ENCODE data around the gene EIF2B4. TPM values are rescaled to one million over a fixed set of nuclear protein-coding genes. Genes with fewer than 3 reads are reported as not detected.

The EIF2B4 gene
- total and polyA plus RNA-seq, 9 of the 15 experiments (the other 6 are each of a cell fraction or from before 2014, with no cell fraction given), result 29.7 to 80.3 (median 58.9) TPM

DNA sequence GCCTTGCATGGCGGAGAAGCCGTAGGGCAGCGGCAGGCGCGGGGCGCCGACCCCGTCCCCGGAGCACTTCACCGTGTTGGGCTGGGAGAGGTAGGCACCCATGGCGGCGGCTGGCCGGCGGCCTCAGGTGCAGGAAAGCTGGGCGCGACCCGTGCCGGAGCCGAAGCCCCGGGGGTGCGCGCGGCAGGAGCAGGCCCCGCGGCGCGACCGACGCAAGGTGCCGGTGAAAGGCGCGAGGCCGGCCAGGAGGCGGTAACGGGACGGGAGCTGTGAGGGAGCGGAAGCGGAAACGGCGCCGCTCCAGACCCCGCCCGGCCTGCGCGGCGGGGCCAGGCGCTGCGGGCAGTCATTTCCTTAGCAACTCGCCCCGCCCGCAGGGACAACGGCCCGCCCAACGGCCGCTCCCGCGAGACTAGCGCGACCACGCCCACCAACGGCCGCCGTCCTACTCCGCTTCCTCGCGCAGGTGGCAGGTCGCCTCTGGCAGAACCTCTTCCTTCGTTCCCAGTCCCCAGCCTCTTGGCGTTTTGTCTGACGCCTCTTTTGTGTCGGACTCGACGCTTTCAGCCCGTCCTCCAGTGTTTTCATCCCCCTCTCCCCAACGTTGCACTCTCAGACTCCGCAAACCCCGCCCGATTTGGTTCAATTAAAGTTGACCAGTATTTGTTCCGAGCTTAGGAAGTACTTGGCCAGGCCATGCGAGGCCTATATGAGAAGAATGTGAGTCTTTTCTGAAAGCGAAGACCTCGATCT, 39.4 kb upstream of the EIF2B4 start, which contains the start of gene PPM1G (continued):
- TF ChIP-seq, protein P1, sequence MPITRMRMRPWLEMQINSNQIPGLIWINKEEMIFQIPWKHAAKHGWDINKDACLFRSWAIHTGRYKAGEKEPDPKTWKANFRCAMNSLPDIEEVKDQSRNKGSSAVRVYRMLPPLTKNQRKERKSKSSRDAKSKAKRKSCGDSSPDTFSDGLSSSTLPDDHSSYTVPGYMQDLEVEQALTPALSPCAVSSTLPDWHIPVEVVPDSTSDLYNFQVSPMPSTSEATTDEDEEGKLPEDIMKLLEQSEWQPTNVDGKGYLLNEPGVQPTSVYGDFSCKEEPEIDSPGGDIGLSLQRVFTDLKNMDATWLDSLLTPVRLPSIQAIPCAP (CRISPR knock-in tag; IDR thresholded peaks at IDR 0.05; ENCODE audit: borderline replicate concordance), result 0 out of 2 replicates have a peak, but pooled peaks have one; percentile 62
- TF ChIP-seq, protein P2, sequence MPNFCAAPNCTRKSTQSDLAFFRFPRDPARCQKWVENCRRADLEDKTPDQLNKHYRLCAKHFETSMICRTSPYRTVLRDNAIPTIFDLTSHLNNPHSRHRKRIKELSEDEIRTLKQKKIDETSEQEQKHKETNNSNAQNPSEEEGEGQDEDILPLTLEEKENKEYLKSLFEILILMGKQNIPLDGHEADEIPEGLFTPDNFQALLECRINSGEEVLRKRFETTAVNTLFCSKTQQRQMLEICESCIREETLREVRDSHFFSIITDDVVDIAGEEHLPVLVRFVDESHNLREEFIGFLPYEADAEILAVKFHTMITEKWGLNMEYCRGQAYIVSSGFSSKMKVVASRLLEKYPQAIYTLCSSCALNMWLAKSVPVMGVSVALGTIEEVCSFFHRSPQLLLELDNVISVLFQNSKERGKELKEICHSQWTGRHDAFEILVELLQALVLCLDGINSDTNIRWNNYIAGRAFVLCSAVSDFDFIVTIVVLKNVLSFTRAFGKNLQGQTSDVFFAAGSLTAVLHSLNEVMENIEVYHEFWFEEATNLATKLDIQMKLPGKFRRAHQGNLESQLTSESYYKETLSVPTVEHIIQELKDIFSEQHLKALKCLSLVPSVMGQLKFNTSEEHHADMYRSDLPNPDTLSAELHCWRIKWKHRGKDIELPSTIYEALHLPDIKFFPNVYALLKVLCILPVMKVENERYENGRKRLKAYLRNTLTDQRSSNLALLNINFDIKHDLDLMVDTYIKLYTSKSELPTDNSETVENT (CRISPR knock-in tag; IDR thresholded peaks at IDR 0.05), result peak; percentile 12; the same call in 1 of the 2 replicates
- TF ChIP-seq, protein P3, sequence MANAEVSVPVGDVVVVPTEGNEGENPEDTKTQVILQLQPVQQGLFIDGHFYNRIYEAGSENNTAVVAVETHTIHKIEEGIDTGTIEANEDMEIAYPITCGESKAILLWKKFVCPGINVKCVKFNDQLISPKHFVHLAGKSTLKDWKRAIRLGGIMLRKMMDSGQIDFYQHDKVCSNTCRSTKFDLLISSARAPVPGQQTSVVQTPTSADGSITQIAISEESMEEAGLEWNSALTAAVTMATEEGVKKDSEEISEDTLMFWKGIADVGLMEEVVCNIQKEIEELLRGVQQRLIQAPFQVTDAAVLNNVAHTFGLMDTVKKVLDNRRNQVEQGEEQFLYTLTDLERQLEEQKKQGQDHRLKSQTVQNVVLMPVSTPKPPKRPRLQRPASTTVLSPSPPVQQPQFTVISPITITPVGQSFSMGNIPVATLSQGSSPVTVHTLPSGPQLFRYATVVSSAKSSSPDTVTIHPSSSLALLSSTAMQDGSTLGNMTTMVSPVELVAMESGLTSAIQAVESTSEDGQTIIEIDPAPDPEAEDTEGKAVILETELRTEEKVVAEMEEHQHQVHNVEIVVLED (CRISPR knock-in tag; IDR thresholded peaks at IDR 0.05), result peak; percentile 30; the same call in 1 of the 2 replicates
- TF ChIP-seq, protein P4, sequence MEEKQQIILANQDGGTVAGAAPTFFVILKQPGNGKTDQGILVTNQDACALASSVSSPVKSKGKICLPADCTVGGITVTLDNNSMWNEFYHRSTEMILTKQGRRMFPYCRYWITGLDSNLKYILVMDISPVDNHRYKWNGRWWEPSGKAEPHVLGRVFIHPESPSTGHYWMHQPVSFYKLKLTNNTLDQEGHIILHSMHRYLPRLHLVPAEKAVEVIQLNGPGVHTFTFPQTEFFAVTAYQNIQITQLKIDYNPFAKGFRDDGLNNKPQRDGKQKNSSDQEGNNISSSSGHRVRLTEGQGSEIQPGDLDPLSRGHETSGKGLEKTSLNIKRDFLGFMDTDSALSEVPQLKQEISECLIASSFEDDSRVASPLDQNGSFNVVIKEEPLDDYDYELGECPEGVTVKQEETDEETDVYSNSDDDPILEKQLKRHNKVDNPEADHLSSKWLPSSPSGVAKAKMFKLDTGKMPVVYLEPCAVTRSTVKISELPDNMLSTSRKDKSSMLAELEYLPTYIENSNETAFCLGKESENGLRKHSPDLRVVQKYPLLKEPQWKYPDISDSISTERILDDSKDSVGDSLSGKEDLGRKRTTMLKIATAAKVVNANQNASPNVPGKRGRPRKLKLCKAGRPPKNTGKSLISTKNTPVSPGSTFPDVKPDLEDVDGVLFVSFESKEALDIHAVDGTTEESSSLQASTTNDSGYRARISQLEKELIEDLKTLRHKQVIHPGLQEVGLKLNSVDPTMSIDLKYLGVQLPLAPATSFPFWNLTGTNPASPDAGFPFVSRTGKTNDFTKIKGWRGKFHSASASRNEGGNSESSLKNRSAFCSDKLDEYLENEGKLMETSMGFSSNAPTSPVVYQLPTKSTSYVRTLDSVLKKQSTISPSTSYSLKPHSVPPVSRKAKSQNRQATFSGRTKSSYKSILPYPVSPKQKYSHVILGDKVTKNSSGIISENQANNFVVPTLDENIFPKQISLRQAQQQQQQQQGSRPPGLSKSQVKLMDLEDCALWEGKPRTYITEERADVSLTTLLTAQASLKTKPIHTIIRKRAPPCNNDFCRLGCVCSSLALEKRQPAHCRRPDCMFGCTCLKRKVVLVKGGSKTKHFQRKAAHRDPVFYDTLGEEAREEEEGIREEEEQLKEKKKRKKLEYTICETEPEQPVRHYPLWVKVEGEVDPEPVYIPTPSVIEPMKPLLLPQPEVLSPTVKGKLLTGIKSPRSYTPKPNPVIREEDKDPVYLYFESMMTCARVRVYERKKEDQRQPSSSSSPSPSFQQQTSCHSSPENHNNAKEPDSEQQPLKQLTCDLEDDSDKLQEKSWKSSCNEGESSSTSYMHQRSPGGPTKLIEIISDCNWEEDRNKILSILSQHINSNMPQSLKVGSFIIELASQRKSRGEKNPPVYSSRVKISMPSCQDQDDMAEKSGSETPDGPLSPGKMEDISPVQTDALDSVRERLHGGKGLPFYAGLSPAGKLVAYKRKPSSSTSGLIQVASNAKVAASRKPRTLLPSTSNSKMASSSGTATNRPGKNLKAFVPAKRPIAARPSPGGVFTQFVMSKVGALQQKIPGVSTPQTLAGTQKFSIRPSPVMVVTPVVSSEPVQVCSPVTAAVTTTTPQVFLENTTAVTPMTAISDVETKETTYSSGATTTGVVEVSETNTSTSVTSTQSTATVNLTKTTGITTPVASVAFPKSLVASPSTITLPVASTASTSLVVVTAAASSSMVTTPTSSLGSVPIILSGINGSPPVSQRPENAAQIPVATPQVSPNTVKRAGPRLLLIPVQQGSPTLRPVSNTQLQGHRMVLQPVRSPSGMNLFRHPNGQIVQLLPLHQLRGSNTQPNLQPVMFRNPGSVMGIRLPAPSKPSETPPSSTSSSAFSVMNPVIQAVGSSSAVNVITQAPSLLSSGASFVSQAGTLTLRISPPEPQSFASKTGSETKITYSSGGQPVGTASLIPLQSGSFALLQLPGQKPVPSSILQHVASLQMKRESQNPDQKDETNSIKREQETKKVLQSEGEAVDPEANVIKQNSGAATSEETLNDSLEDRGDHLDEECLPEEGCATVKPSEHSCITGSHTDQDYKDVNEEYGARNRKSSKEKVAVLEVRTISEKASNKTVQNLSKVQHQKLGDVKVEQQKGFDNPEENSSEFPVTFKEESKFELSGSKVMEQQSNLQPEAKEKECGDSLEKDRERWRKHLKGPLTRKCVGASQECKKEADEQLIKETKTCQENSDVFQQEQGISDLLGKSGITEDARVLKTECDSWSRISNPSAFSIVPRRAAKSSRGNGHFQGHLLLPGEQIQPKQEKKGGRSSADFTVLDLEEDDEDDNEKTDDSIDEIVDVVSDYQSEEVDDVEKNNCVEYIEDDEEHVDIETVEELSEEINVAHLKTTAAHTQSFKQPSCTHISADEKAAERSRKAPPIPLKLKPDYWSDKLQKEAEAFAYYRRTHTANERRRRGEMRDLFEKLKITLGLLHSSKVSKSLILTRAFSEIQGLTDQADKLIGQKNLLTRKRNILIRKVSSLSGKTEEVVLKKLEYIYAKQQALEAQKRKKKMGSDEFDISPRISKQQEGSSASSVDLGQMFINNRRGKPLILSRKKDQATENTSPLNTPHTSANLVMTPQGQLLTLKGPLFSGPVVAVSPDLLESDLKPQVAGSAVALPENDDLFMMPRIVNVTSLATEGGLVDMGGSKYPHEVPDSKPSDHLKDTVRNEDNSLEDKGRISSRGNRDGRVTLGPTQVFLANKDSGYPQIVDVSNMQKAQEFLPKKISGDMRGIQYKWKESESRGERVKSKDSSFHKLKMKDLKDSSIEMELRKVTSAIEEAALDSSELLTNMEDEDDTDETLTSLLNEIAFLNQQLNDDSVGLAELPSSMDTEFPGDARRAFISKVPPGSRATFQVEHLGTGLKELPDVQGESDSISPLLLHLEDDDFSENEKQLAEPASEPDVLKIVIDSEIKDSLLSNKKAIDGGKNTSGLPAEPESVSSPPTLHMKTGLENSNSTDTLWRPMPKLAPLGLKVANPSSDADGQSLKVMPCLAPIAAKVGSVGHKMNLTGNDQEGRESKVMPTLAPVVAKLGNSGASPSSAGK (IDR thresholded peaks at IDR 0.05), result peak; percentile 99
- 0 out of 2 replicates have a peak, but pooled peaks have one; percentile 52 for TF ChIP-seq E2F3 (CRISPR knock-in tag; IDR thresholded peaks at IDR 0.05)

All from K562 (cell line).